ENCODE measurements around the gene GLRX5. TPM values are rescaled to one million over a fixed set of nuclear protein-coding genes. Genes with fewer than 3 reads are reported as not detected.

The GLRX5 gene
- total RNA-seq, 2 experiments from 2014 or later, result 33.8 to 34.7 TPM

- H3K4me3 Mint-ChIP-seq, result no peak overlapping the region
- POLR2A ChIA-PET, result no interaction called here
- no peak overlapping the region for H3K27ac Mint-ChIP-seq
- H3K4me1 Mint-ChIP-seq, result peaks cover 3% of the 10 kb centered on the region
- peaks cover 3% of the 10 kb centered on the region for H3K36me3 Mint-ChIP-seq
- H3K9me3 Mint-ChIP-seq, result no peaks in the 10 kb centered on the region
- ATAC-seq (ENCODE audit: low read depth) (no peak), DNase-seq (no peak)
- H3K27me3 Mint-ChIP-seq, result no peaks in the 10 kb centered on the region
Observed at GRCh38 chr14:95549656-95550585, 15.1 kb downstream of the GLRX5 start.

GRCh38 chr14:95551435-95551834 is 16.6 kb downstream of the GLRX5 start:
- H3K36me3 Mint-ChIP-seq, result peaks cover 3% of the 10 kb centered on the region
- POLR2A ChIA-PET, result no interaction called here
- peaks cover 2% of the 10 kb centered on the region for H3K4me1 Mint-ChIP-seq
- H3K27ac Mint-ChIP-seq, result no peak overlapping the region
- no peak overlapping the region for H3K4me3 Mint-ChIP-seq
- ATAC-seq (ENCODE audit: low read depth) (no peak), DNase-seq (no peak)
- no peaks in the 10 kb centered on the region for H3K27me3 Mint-ChIP-seq
- no peaks in the 10 kb centered on the region for H3K9me3 Mint-ChIP-seq

- Mint-ChIP-seq H3K9me3 (no peaks in the 10 kb centered on the region), H3K27ac (no peak overlapping the region), H3K36me3 (peaks cover 3% of the 10 kb centered on the region), H3K4me3 (no peak overlapping the region), H3K27me3 (no peaks in the 10 kb centered on the region), H3K4me1 (no peaks in the 10 kb centered on the region)
- no peak for DNase-seq
- POLR2A ChIA-PET, result no interaction called here
- no peak for ATAC-seq (ENCODE audit: low read depth)
Observed at GRCh38 chr14:95553141-95553540, 18.3 kb downstream of the GLRX5 start.

- Mint-ChIP-seq H3K36me3 (no peaks in the 10 kb centered on the region), H3K9me3 (no peaks in the 10 kb centered on the region), H3K27ac (no peak overlapping the region), H3K27me3 (no peaks in the 10 kb centered on the region), H3K4me1 (no peaks in the 10 kb centered on the region), H3K4me3 (no peak overlapping the region)
- DNase-seq (no peak), ATAC-seq (ENCODE audit: low read depth) (no peak)
- POLR2A ChIA-PET, result interaction anchor here (0.6 kb wide), 1 partner anchor 28 kb away, joined by 4 read pairs; no protein-coding TSS in a partner anchor
Observed at GRCh38 chr14:95555053-95555452, 20.2 kb downstream of the GLRX5 start.

GRCh38 chr14:95557291-95557690 is 22.4 kb downstream of the GLRX5 start:
- no peak for DNase-seq
- H3K27me3 Mint-ChIP-seq, result peaks cover 2% of the 10 kb centered on the region
- peaks cover 2% of the 10 kb centered on the region for H3K4me1 Mint-ChIP-seq
- H3K27ac Mint-ChIP-seq, result no peak overlapping the region
- POLR2A ChIA-PET, result no interaction called here
- no peak for ATAC-seq (ENCODE audit: low read depth)
- H3K9me3 Mint-ChIP-seq, result no peaks in the 10 kb centered on the region
- H3K4me3 Mint-ChIP-seq, result no peak overlapping the region
- no peaks in the 10 kb centered on the region for H3K36me3 Mint-ChIP-seq

- no peak overlapping the region for H3K27ac Mint-ChIP-seq
- POLR2A ChIA-PET, result no interaction called here
- H3K36me3 Mint-ChIP-seq, result no peaks in the 10 kb centered on the region
- H3K4me3 Mint-ChIP-seq, result no peak overlapping the region
- DNase-seq (no peak), ATAC-seq (ENCODE audit: low read depth) (no peak)
- H3K4me1 Mint-ChIP-seq, result peaks cover 2% of the 10 kb centered on the region
- peaks cover 2% of the 10 kb centered on the region for H3K27me3 Mint-ChIP-seq
- no peaks in the 10 kb centered on the region for H3K9me3 Mint-ChIP-seq
Observed at GRCh38 chr14:95557832-95558231, 23.0 kb downstream of the GLRX5 start.

- DNase-seq (no peak), ATAC-seq (ENCODE audit: low read depth) (no peak)
- peaks cover 2% of the 10 kb centered on the region for H3K4me1 Mint-ChIP-seq
- peaks cover 2% of the 10 kb centered on the region for H3K27me3 Mint-ChIP-seq
- POLR2A ChIA-PET, result no interaction called here
- H3K4me3 Mint-ChIP-seq, result no peak overlapping the region
- no peaks in the 10 kb centered on the region for H3K36me3 Mint-ChIP-seq
- H3K27ac Mint-ChIP-seq, result no peak overlapping the region
- H3K9me3 Mint-ChIP-seq, result no peaks in the 10 kb centered on the region
Observed at GRCh38 chr14:95559203-95559602, 24.4 kb downstream of the GLRX5 start.

- peak; percentile 82 for DNase-seq
- Mint-ChIP-seq H3K27ac (no peak overlapping the region), H3K36me3 (no peaks in the 10 kb centered on the region), H3K4me3 (no peak overlapping the region), H3K4me1 (peaks cover 2% of the 10 kb centered on the region), H3K9me3 (no peaks in the 10 kb centered on the region), H3K27me3 (peaks cover 2% of the 10 kb centered on the region)
- POLR2A ChIA-PET, result no interaction called here
- ATAC-seq (ENCODE audit: low read depth), result peak; percentile 97
Observed at GRCh38 chr14:95561001-95561412, 26.2 kb downstream of the GLRX5 start.

GRCh38 chr14:95562892-95563685 is 28.2 kb downstream of the GLRX5 start:
- Mint-ChIP-seq H3K27ac (no peak overlapping the region), H3K36me3 (no peaks in the 10 kb centered on the region), H3K4me3 (no peak overlapping the region), H3K9me3 (no peaks in the 10 kb centered on the region), H3K27me3 (peaks cover 2% of the 10 kb centered on the region), H3K4me1 (peaks cover 2% of the 10 kb centered on the region)
- POLR2A ChIA-PET, result no interaction called here
- DNase-seq (no peak), ATAC-seq (ENCODE audit: low read depth) (no peak)

- POLR2A ChIA-PET, result no interaction called here
- Mint-ChIP-seq H3K27me3 (peaks cover 2% of the 10 kb centered on the region), H3K36me3 (no peaks in the 10 kb centered on the region), H3K4me1 (peaks cover 2% of the 10 kb centered on the region), H3K27ac (no peak overlapping the region), H3K4me3 (no peak overlapping the region), H3K9me3 (no peaks in the 10 kb centered on the region)
- ATAC-seq (ENCODE audit: low read depth) (no peak), DNase-seq (no peak)
Observed at GRCh38 chr14:95564060-95564459, 29.2 kb downstream of the GLRX5 start.

- no peaks in the 10 kb centered on the region for H3K4me1 Mint-ChIP-seq
- peaks cover 1% of the 10 kb centered on the region for H3K9me3 Mint-ChIP-seq
- no peak for DNase-seq
- POLR2A ChIA-PET, result no interaction called here
- no peaks in the 10 kb centered on the region for H3K36me3 Mint-ChIP-seq
- no peak overlapping the region for H3K4me3 Mint-ChIP-seq
- H3K27ac Mint-ChIP-seq, result no peak overlapping the region
- peaks cover 2% of the 10 kb centered on the region for H3K27me3 Mint-ChIP-seq
- ATAC-seq (ENCODE audit: low read depth), result no peak
Observed at GRCh38 chr14:95569440-95569839, 34.6 kb downstream of the GLRX5 start.

- H3K36me3 Mint-ChIP-seq, result no peaks in the 10 kb centered on the region
- H3K4me1 Mint-ChIP-seq, result no peaks in the 10 kb centered on the region
- peaks cover 1% of the 10 kb centered on the region for H3K9me3 Mint-ChIP-seq
- ATAC-seq (ENCODE audit: low read depth) (no peak), DNase-seq (no peak)
- no peak overlapping the region for H3K27ac Mint-ChIP-seq
- H3K27me3 Mint-ChIP-seq, result peaks cover 2% of the 10 kb centered on the region
- H3K4me3 Mint-ChIP-seq, result no peak overlapping the region
- POLR2A ChIA-PET, result no interaction called here
Observed at GRCh38 chr14:95573313-95573712, 38.5 kb downstream of the GLRX5 start.

- no peaks in the 10 kb centered on the region for H3K4me1 Mint-ChIP-seq
- H3K9me3 Mint-ChIP-seq, result peaks cover 1% of the 10 kb centered on the region
- no peak overlapping the region for H3K27ac Mint-ChIP-seq
- H3K4me3 Mint-ChIP-seq, result no peak overlapping the region
- DNase-seq, result no peak
- no peak for ATAC-seq (ENCODE audit: low read depth)
- H3K36me3 Mint-ChIP-seq, result no peaks in the 10 kb centered on the region
- H3K27me3 Mint-ChIP-seq, result peaks cover 2% of the 10 kb centered on the region
- POLR2A ChIA-PET, result no interaction called here
Observed at GRCh38 chr14:95575840-95576473, 41.1 kb downstream of the GLRX5 start.
